GM23338 (cell line): ENCODE measurements around the gene B4GALT3.

Experiments used
- CREB1 ChIP-seq: fragments of 250-450 bp; sonication (Bioruptor Pico); IDR thresholded peaks from 2 replicates; pipeline ENCODE4 v1.5.0; 2020; ENCODE audit warnings: low read depth, mild to moderate bottlenecking, moderate library complexity
- CTCF ChIP-seq, 2 experiments: fragments of 200-600 bp in 1 of 2; sonication (generic) in 1 of 2; conservative IDR thresholded peaks; 2 replicates each; pipeline versions ENCODE4 v1.5.1 to v1.6.1; 2016 to 2017; ENCODE audit warnings: antibody characterized with exemption in 2 of 2, low read depth in 2 of 2, mild to moderate bottlenecking in 2 of 2, moderate library complexity in 1 of 2
- EZH2 ChIP-seq: fragments of 200-600 bp; sonication (generic); IDR thresholded peaks from one replicate; pipeline ENCODE4 v1.8.0; 2017; ENCODE audit warnings: antibody characterized with exemption, mild to moderate bottlenecking, low read depth; ENCODE audit not compliant: unreplicated experiment
- EZH2phosphoT487 ChIP-seq: fragments of 200-600 bp; sonication (generic); IDR thresholded peaks from one replicate; pipeline ENCODE4 v1.8.1; 2018; ENCODE audit warnings: antibody characterized with exemption; ENCODE audit not compliant: unreplicated experiment
- JUNB ChIP-seq: IDR thresholded peaks from one replicate; pipeline ENCODE4 v1.6.1; 2016; ENCODE audit warnings: antibody characterized with exemption; ENCODE audit not compliant: unreplicated experiment
- NANOG ChIP-seq: IDR thresholded peaks from 2 replicates; pipeline ENCODE4 v1.6.1; 2016; ENCODE audit warnings: antibody characterized with exemption, borderline replicate concordance
- POLR2AphosphoS5 ChIP-seq: IDR thresholded peaks from 2 replicates; pipeline ENCODE4 v1.6.1; 2016; ENCODE audit warnings: antibody characterized with exemption, low read depth
- REST ChIP-seq: IDR thresholded peaks from one replicate; pipeline ENCODE4 v1.6.1; 2018; ENCODE audit warnings: antibody characterized with exemption; ENCODE audit not compliant: unreplicated experiment
- STAT1 ChIP-seq: IDR thresholded peaks from one replicate; pipeline ENCODE4 v1.6.1; 2016; ENCODE audit warnings: antibody characterized with exemption; ENCODE audit not compliant: unreplicated experiment
- ZNF331 ChIP-seq: fragments of 250-450 bp; sonication (Bioruptor Pico); IDR thresholded peaks from 2 replicates; pipeline ENCODE4 v1.5.0; 2020; ENCODE audit warnings: low read depth, mild to moderate bottlenecking, moderate library complexity
- ZNF462 ChIP-seq: fragments of 250-450 bp; sonication (Bioruptor Pico); IDR thresholded peaks from 2 replicates; pipeline ENCODE4 v1.5.0; 2020; ENCODE audit warnings: mild to moderate bottlenecking, moderate library complexity

GRCh38 chr1:161196111-161196510 lies 18.8 kb upstream of the B4GALT3 start:
- TF ChIP-seq REST: no peak
- no peak for TF ChIP-seq CTCF (conservative IDR thresholded peaks at IDR 0.05; ENCODE audit: low read depth in 2 of 2)
- no peak for TF ChIP-seq POLR2AphosphoS5
- TF ChIP-seq EZH2: no peak
- TF ChIP-seq CREB1 (CRISPR knock-in tag): no peak
- no peak for TF ChIP-seq EZH2phosphoT487
- no peak for TF ChIP-seq ZNF462 (CRISPR knock-in tag)
- no peak for TF ChIP-seq ZNF331
- no peak for TF ChIP-seq NANOG
- no peak for TF ChIP-seq JUNB
- no peak for TF ChIP-seq STAT1
